GM12875 (cell line): ENCODE measurements around the gene ROR1.

Source experiments
- H3K4me3 ChIP-seq: one replicate; pipeline ENCODE4 v1.5.1; 2011; ENCODE audit warnings: low read depth, low read length, control low read depth
- TF ChIP-seq, protein P1 (sequence below): IDR thresholded peaks from 2 replicates; pipeline ENCODE4 v1.5.1; 2011; ENCODE audit warnings: low read depth, mild to moderate bottlenecking, control low read depth, inconsistent platforms, low read length, moderate library complexity, borderline replicate concordance; ENCODE audit not compliant: insufficient read depth

Gene ROR1

DNA sequence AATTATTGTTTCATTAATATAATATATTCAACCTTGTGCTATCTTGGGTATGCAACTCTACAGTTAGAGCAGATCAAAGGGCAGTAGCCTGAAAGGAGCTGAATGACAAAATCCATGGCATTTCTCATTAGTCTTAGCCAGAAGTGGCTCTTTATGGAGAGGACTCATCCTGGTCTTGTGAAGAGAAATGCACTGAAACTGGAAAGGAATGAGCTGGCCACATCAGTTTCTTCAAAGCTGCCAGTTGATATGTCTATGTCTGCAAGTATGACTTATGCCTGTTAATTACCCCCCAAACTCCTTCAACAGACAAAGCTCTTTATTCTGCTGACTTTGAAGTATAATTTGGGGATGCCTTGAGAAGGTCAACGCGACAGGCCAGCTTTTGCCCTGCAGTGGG lies 310.6 kb downstream of the ROR1 start:
- TF ChIP-seq, protein P1, sequence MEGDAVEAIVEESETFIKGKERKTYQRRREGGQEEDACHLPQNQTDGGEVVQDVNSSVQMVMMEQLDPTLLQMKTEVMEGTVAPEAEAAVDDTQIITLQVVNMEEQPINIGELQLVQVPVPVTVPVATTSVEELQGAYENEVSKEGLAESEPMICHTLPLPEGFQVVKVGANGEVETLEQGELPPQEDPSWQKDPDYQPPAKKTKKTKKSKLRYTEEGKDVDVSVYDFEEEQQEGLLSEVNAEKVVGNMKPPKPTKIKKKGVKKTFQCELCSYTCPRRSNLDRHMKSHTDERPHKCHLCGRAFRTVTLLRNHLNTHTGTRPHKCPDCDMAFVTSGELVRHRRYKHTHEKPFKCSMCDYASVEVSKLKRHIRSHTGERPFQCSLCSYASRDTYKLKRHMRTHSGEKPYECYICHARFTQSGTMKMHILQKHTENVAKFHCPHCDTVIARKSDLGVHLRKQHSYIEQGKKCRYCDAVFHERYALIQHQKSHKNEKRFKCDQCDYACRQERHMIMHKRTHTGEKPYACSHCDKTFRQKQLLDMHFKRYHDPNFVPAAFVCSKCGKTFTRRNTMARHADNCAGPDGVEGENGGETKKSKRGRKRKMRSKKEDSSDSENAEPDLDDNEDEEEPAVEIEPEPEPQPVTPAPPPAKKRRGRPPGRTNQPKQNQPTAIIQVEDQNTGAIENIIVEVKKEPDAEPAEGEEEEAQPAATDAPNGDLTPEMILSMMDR: no peak
- H3K4me3 ChIP-seq: no peak overlapping the region

DNA sequence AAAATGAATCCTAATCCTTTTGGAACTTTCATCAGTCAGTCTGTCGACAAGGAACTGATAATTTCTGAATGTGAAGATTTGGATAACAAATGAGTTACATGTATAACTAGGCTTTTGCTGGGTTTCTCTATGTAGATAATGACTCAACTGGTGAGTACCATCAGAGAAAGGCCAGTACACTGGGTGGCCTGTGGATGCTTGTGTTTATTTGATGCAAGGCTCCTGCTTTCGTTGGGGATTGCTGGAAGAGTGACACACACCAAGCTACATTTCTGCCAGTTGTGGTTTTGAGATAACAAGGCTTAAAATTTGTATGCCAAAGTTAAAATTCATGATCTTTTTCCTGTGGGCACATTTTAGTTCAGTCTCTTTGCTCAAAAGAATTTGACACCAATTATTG lies 314.0 kb downstream of the ROR1 start:
- TF ChIP-seq, protein P1: no peak

DNA sequence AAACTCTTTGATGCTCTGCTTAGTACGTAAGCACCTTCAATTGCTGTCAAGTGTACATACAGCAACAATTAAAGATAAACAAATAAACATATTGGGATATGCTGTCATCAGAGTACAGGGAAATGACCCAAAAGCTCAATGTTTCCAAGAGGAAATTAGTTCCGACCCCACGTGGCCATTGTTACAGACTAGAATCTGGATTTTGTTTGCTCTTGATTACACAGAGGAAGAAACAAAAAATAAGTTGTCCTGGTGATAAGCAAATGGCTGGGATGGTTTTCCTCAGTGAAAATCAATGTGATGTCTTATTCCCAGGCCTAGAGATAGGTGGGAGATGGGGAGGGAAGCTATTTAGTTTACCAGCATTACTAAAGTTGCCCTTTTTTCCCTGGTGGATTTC lies 316.6 kb downstream of the ROR1 start:
- H3K4me3 ChIP-seq: no peak overlapping the region
- TF ChIP-seq, protein P1: no peak

More for the DNA sequence above, 314.0 kb downstream of the ROR1 start:
- H3K4me3 ChIP-seq: no peak overlapping the region

DNA sequence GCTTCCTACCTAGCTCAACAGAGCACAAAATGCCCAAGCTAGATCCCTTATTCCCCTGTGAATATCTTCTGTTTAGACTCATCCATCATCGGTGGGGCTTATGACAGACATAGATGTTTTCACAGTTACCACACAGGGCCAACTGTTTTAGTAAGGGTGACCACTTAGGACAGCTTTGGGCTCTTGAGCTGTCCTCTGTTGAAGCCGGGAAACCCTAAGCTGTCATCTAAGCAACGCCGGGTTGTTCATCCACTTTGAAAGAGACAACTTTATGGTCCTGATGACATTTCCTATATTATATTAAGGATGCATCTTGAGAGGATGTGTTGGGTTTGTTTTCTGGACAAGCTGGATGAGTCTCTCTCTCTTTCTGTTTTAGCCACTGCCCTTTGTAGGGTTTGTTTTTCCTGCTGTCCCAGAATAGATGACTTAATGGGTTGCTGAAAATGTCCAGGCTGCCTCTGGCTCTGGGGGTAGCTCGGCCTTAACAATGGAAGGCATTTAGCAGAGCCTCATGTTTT lies 319.1 kb downstream of the ROR1 start:
- TF ChIP-seq, protein P1: no peak
- H3K4me3 ChIP-seq: no peak overlapping the region

DNA sequence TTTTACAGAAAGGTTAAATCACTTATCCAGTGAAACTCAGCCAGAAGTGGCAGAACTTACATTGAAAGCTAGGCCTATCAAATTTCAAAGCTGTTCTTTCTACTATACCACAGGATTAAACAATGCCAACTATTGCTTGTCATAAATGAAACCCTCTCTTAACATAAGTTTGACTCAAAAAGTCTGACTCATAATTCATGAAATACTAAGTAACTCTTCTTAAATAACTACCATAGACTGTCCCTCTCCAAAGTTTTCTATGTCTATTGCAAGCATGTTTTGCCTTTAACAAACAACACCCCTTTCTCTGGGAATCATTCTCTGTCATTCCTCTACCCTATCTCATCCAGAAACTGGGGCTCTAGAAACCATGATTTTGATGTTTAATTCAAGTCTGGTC lies 320.1 kb downstream of the ROR1 start:
- TF ChIP-seq, protein P1: no peak

DNA sequence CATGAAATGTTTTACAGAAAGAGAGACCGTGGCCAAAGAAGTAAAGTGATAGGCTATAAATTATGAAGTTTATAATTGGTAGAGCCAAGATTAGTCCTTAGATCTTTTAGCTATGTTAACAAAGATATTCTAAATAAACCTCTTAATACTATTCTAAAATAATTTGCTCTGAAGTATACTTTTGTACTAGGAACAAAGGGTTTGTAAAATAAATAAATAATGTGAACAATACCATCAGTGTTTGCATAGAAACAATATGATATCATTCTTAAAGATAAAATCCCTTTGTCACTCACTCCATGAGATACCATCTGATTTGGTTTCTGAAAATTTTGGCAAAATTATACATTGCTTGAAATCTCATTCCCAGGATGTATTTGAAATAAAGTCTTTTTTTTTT lies 322.0 kb downstream of the ROR1 start:
- H3K4me3 ChIP-seq: no peak overlapping the region
- TF ChIP-seq, protein P1: no peak

More for the DNA sequence above, 320.1 kb downstream of the ROR1 start:
- H3K4me3 ChIP-seq: no peak overlapping the region

DNA sequence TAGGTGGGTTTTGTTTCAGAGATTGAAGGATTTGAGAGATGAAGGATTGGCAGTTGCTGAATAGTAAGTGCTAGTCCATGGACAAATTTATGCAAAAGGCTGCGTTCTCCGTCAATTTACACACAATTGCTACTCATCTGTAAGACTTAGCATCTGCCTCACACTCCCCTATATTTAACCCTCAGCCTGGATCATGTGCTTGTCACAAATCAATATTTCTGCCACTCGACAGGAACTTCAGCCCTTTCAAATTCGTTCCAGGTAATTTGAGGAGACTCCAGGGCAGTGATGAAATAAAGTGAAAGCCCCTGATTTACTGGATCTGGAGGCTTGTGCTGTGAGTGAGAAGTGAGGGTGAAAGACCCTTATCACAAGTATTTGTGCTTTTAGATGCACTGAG lies 324.0 kb downstream of the ROR1 start:
- H3K4me3 ChIP-seq: no peak overlapping the region
- TF ChIP-seq, protein P1: no peak
